NCI-H510A treated with DMSO at 0.1 percent for 48 hours (cell line): Measurements from ENCODE around the gene HSD17B11.
A peak's percentile ranks its signal among the peaks of the same experiment; 100 is the strongest.
"Not testable (repeated sequence)": the region's sequence is repeated elsewhere in the genome, so short reads cannot be mapped to it uniquely, and the experiment has no call there.

ENCODE experiments used
- DNase-seq: peaks from one replicate; lab custom pipeline; 2025; lab: John Stamatoyannopoulos, UW

The HSD17B11 gene

DNA sequence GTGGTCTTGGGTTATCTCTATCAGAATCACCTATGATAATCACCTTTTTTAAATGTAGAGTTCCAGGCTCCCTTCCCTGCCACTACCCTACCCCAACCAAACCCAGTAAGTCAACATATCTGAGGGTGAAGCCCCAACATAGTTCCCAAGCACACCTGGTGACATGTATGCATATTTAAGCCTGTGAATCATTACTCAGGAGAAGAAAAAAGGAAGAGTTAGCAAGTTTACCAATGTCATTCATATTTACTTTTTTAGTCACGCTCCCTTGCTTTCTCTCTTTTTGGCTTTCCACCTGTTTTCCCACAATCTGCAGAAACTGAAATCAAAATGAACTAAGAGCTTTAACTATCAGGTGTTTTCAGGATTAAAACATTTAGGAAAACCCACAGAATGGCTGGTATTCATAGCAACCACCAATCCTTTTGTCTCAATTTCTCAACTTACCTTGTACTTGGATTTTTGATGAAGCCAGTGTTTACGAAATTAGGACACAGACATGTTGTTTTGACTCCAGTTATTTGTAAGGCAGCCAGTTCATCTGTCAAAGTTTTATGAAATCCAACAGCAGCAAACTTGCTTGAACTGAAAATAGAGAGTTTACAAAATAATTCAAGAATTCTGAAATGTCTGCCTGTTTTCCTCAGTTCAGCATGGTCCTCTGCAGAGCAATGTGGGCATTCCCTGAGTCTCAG, 34.0 kb downstream of the HSD17B11 start:
- DNase-seq = no peak

DNA sequence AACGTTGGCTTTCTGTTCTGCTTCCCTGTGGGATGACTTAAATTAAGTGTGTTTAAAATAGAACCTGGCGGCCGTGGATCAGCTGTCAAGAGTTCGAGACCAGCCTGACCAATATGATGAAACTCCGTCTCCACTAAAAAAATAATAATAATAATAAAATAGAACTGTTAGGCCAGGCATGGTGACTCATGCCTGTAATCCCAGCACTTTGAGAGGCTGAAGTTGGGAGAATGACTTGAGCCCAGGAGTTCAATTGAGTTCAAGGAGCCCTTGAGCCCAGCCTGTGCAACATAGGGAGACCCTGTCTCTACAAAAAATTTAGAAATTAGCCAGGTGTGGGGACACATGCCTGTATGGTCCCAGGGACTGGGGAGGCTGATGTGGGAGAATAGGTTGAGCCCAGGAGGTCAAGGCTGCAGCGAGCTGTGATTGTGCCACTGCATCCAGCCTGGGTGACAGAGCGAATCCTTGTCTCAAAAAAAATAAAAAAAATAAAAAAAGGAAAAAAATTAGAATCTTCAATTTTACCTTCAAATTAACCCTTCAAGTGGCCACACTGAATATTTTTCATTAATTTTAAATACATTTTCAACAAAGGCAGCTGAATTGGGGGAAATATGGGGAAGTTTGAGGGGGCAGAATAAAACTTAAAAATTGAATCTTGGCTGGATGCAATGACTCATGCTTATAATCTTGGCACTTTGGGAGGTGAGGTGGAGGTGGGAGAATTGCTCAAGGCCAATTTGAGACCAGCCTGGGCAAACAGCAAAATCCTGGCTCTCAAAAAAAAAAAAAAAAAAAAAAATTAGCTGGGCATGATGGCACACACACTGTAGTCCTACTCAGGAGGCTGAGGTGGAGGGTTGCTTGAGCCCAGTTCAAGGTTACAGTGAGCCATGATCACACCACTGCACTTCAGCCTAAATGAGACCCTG, 36.6 kb downstream of the HSD17B11 start:
- DNase-seq = no peak

DNA sequence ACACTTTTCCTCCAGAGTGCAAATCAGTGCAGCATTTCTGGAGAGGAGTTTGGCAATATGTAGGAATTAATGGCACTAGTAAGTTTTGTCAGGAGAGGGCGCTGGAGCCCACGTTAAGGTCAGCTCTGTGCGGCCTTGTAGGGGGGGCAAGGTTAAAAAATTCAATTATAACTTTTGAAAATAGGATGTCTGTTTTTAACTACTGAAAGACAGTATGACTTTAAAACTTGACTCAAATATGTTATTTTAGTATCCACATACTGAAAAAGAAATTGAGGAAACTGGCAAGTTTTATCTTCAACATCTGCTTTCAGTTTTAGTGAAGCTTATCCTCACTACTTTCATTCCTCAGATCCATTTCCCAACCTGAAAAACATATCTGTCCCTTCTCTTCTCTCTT, 37.4 kb downstream of the HSD17B11 start:
- DNase-seq = no peak

DNA sequence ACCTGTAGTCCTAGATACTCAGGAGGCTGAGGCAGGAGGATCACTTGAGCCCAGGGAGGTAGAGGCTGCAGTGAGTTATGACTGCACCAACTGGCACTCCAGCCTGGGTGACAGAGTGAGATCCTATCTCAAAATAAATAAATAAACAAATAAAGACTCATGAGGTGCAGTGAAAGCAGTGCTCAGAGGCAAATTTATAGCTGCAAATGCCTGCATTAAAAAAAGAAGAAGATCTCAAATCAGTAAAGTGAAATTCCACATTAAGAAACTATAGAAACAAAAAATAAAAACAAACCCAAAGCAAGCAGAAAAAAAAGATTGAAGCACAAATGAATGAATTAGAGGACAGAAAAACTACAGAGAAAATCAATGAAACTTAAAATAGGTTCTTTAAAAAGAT, 45.8 kb downstream of the HSD17B11 start:
- DNase-seq = no peak

DNA sequence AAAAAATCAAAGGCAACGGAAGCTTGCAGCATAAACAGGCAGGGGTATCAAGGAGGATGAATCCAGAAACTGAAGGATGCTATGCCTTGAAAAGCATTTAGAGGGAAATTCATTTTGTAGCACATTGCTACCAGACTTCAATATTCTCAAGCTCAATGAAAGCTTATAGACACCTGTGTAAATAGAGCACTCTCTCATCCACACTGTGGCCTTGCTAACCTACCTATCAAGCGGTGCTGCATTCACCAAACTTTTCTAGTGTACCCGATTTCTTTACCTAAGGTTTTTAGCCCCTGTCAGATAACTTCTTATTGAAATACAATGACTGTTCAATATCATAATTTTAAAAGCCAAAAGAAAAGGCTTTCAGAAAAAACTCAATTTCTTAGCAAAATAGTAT, 48.1 kb downstream of the HSD17B11 start:
- peak; percentile 17 for DNase-seq

DNA sequence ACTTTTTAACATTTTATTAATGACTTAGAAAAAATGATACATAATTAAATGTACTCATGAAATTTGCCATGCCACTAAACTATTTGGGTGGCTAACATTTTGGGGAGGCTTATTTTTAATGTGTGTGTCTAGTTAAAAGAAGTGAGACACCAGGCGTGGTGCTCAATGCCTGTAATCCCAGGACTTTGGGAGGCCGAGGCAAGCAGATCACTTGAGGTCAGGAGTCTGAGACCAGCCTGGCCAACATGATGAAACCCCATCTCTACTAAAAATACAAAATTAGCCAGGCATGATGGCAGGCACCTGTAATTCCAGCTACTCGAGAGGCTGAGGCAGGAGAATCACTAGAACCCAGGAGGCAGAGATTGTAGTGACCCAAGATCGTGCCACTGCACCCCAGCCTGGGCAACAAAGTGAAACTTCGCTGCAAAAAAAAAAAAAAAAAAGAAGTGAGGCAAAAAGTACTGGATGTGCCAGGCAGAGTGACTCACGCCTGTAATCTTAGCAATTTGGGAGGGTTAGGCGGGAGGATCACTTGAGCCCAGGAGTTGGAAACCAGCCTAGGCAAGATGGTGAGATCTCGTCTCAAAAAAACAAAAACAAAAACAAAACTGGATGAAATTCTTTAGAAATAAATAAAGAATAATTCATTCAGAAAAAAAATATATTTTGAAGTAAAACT, 48.9 kb downstream of the HSD17B11 start:
- DNase-seq = not testable (repeated sequence)

DNA sequence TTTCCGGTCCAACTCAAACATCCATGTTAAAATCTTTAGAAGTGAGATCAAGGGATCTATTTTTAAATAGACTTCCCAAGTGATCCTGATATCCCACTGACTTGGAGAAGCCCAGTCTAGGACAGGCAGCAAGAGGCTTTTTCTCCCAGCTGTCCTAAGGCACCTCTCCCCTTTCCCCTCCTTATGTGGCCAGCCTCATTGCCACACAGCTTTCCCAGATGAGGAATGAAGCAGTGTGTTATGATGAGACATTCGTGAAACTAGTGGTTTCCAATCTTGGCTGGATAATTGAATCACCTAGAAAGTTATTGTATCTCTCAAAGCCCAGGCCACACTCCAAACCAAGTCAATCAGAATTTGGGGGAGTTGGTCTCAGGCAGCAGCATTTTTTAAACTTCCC, 51.5 kb downstream of the HSD17B11 start:
- no peak for DNase-seq

DNA sequence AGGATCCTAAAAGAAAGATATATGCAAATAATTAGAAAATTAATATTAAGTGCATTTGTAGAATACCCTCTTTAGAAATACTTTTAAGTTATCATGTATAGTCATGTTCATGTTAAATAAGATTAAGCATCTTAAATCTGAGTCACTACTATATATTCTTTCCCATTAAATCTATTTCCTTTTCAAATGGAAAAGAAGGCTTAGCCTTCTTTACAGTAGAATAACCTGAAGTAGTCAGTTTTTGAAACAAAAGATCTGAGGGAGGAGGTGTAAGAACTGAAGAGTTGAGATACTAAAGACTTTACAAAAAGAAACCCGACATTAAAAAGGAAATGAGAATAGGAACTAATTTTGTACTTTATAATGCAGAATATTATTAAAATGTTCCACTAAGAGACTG, 53.6 kb downstream of the HSD17B11 start:
- no peak for DNase-seq

DNA sequence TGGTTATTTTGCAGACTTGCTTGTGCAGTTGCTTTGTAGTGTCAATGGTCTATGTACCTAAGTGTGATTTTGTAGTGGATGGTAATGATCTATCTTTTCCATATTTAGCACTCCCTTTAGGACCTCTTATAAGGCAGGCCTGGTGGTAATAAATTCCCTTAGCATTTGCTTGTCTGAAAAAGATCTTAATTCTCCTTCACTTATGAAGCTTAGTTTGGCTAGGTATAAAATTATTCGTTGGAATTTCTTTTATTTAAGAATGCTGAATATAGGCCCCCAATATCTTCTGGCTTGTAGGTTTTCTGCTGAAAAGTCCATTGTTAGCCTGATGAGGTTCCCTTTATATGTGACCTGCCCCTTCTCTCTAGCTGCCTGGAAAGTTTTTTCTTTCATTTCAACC, 57.7 kb downstream of the HSD17B11 start:
- no peak for DNase-seq

DNA sequence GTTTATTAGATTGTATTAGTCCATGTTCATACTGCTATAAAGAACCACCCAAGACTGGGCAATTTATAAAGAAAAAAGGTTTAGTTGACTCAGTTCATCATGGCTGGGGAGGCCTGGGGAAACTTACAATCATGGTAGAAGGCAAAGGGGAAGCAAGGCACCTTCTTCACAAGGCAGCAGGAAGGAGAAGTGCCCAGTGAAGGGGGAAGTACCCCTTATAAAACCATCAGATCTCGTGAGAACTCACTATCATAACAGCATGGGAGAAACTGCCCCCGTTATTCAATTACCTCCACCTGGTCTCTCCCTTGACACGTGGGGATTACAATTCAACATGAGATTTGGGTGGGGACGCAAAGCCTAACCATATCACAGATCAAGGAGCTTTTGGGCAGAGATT, 60.2 kb downstream of the HSD17B11 start:
- DNase-seq = no peak

DNA sequence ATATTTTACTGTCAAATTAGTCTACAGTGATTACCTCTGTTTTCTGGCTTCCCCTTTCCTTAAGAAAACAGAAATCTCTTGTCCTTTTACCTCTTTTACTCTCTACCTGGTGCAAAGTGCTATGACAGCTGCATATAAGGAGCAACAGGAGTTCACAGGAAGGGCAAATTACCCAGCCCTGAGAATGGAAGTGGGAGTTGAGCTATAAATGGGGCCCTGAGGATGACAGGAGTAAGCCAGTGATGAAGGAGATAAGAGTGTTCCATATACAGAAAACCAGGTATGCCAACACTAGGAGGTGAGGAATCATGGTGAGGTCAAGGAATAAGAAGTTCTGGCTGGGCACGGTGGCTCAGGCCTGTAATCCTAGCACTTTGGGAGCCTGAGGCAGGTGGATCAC, 63.9 kb downstream of the HSD17B11 start:
- DNase-seq = no peak

DNA sequence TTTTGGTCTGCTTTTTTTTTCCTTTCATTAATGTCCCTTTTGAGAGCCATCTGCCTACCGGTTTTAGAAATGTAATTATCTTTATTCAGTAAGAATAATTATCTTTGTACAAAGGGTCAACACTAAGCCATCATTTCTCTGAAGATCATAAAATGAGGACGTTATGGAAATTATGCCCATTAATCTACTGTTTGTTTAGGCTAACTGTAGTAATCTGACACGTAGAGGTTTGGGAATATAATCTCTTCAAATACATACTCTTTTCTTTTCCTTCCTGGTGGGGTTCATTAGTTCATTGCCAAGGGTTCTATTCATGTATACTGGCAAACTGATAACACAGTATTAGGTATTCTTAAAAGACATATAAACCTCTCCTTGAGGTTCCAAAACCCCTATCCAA, 64.5 kb downstream of the HSD17B11 start:
- DNase-seq = no peak

DNA sequence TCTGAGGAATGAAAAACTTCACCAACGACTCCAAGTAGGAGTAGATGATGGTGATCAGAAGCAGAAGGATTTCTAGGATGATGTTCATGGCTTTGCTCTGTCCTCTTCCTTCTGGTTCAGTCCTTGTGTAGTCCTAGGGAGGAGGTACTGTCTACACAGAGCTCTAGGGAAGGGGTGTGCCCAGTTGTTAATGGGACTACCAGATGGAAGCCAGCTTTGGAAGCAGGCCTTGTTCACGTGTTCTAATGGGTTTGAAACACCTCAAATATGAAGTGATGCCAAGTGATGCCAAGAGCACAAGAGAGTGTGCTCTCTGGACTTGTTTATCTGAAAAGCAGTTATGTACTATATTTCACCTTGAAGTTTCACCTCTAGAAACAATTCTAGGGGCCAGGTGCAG, 68.2 kb downstream of the HSD17B11 start, which contains the start of gene HSD17B13:
TSS of gene HSD17B13 (minus strand) at position 129 of the 400 bp plus-strand sequence. CDS start at position 88, 41 bp downstream.
- DNase-seq = no peak

DNA sequence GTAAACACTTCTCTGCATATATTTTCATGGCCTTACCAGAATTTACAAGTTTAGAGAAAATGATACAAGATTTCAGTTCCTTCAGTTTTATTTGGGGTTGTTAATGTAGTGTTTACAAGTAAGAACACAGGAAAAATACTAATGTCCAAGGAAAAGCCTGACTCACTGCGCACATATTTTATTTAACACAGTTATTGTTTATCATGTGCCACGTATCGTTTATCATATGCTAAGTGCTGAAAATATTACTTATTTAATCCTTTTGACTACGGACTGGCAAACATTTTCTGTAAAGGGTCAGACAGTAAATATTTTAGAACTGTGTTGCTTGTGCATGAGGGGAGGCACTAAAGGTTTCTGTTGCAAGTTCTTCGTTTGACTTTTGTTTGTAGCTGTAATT, 69.1 kb downstream of the HSD17B11 start:
- DNase-seq = no peak

DNA sequence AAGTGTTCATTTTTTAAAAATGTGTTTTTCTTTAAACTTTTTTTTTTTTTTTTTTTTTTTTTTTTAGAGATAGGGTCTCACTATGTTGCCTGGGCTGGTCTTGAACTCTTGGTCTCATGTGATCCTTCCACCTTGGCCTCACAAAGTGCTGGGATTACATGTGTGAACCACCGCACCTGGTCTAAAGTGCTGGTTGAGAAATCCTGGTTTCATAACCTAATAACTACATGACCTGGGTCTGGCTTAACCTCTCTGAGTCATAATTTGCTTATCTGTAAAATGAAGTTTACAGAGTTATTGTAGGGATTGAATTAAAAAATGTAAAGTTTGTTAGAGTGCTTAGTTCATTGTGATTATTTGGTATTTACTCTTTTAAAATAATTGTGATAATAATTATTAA, 73.5 kb downstream of the HSD17B11 start:
- DNase-seq = no peak

DNA sequence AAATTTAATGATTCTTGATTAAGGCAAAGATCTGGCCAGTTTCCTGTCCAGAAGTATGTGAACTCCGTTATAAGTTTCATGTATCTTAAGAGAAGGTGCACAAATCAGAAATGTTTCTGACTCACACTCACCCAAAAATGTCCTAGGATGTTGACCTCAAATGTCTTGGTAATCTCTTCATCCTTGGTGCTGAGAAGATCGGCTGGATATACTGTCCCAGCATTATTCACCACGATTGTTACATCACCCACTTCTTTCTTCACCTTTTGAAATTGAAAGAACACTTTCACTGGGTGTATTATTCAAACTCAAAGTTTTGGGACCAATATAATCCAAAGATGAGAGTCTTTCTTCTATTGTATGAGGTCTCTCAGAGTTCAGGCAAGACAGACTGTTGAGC, 74.0 kb downstream of the HSD17B11 start:
- DNase-seq = no peak

DNA sequence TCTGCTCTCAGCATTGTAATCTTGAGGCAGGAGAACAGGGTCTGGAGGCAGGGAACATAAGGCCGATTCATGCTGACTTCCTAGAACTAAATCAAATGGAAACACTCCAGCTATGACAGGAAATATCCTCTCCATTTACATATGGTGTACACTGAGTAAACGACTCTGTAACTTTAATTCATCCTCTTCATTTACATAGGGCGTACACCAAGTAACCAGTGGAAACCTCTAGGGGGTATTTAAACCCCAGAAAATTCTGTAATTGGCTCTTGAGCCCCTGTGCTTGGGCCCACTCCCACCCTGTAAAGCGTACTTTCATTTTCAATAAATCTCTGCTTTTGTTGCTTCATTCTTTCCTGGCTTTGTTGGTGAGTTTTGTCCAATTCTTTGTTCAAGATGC, 76.0 kb downstream of the HSD17B11 start:
- DNase-seq = peak; percentile 21

DNA sequence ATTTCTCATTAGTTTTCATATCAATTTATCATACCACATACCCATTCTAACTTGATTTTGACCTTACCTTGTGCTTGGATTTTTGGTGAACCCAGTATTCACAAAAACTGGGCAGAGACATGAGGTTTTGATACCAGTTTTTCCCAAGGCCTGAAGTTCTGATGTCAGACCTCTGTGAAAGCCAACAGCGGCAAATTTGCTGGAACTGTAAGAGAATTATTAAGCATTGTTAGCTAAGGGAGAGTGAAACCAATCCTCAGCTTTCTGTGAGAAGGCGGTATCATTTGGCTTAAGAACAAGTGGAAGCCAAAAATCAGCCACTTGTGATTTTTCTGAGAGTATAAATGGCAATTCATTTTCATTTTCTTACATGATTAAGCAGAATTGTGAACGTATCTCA, 77.2 kb downstream of the HSD17B11 start:
- no peak for DNase-seq

DNA sequence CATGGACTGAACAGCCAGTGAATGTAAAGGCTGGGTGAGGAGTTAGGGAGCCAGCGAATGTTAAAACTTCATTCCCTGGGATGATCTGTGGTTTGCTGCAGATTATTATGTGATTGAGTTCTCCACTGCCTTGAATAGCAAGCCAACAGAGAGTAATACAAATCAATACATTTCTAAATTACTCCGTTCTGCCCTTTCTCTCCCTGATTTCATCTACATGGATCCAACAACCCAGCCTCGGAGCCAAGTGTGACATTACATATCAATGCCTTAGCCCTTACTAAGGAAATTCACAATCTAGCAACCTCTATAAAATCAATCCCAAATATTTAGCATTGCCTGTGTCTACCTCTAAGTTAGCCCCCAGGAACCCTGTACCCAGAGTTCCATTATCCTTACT, 79.3 kb downstream of the HSD17B11 start:
- DNase-seq = no peak

DNA sequence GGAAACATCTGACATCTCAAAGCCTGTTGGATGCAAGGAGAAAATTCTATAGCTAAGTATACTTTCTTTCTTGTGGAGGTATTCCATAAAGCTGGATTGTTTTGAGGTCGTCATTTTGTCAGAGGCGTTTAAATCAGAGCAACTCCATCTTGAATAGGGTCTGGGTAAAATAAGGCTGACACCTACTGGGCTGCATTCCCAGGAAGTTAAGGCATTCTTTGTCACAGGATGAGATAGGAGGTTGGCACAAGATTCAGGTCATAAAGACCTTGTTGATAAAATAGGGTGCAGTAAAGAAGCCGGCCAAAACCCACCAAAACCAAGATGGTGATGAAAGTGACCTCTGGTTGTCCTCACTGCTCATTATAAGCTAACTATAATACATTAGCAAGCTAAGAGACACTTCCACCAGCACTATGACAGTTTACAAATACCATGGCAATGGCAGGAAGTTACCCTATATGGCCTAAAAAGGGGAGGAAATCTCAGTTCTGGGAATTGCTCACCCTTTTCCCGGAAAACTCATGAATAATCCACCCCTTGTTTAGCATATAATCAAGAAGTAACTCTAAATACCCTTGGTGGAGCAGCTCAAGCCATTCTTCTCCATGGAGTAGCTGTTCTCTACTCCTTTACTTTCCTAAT, 80.2 kb downstream of the HSD17B11 start:
- no peak for DNase-seq

DNA sequence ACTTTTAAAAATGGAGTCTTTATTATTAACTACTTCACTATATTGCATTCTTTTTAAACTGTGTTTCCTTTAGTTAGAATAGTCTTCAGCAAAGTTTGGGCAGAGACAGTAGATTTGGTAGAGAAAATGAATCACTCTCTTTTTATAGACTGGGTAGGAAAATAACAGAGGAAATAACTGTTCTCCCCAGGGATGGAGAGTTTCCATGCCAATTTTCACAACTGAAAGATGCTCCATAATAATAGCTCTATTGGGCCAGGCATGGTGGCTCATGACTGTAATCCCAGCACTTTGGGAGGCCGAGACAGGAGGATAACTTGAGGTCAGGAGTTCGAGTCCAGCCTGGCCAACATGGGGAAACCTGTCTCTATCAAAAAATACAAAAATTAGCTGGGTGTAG, 81.4 kb downstream of the HSD17B11 start:
- no peak for DNase-seq

DNA sequence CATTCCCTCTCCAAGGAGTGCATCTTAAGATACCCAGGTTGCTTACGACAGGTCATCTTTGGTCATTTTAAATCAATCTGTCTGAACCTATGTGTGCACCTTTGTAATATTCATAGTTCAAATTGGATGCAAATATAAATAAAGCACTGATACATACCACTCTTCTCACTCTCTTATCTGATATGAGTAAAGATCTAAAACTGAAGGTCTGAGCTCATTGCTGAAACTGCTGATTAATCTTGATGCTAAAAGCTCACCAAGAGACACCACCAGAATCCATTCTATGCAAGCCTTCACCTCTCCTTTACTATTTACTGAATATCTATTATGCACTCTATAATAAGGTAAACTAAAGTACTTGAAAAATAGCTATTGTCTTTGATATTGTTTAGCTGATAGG, 84.9 kb downstream of the HSD17B11 start:
- DNase-seq = no peak
